Cortex of kidney (tissue), 1 donor: ENCODE measurements around the gene EGFR.

Experiments used
- DNase-seq: peaks from one replicate; lab custom pipeline; 2025; lab: John Stamatoyannopoulos, UW

EGFR gene

DNA sequence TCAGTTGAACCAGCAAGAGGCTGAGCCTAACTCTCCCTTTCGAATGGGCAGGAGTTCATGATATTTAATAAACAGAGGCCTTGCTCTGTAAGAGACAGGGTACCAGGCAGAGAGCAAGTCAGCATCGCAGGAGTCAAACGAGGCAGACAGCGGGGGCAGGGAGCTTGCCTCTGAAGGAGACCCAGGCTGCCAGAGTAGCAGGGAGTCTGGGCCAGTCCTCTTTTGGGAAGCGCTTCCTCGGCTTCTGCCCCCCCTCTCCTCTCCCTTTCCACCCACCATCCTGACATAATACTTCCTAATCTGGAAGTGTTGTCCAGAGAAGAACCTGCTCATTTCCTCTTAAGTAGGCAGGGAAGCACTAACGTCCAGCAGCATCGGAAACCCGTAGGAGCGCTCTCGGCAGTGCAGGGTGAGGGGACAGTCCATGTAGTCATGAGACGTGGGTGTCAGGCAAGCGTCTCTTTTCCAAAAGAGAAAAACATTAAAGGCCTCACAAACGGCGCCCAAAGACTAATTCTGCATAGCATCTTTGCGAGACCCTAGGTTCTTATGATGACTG lies 171.1 kb downstream of the EGFR start:
- no peak for DNase-seq

DNA sequence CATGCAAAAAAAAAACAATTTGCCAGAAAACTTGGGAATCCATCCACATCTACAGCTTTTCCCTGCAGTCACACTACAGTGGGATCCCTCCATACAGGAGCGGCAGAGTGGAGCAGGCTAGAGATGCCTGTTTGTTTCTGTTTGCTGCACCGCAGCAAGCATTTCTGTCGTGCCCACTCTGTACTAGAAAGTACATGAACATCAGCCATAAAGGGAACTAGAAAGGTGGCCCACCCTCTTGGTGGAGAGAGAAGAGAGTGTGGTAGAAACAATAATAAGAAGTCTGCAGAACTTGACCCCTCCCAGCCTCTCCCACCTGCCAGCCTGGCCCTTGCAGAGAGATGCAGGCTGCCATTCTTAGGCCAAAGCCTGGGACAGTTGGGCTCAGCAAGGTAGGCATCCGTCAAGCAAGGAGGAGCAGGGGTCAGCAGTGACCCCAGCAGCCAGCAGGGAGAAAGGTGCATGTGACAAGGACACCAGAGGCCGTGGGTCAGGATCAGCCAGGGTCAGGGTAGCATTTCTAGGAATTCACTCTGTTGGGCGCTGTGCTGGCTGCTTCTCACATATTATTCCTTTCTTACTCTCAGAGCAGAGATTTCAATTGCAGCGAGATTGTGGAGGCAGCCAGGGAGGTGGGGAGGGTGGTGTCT lies 171.8 kb downstream of the EGFR start:
- DNase-seq = no peak

DNA sequence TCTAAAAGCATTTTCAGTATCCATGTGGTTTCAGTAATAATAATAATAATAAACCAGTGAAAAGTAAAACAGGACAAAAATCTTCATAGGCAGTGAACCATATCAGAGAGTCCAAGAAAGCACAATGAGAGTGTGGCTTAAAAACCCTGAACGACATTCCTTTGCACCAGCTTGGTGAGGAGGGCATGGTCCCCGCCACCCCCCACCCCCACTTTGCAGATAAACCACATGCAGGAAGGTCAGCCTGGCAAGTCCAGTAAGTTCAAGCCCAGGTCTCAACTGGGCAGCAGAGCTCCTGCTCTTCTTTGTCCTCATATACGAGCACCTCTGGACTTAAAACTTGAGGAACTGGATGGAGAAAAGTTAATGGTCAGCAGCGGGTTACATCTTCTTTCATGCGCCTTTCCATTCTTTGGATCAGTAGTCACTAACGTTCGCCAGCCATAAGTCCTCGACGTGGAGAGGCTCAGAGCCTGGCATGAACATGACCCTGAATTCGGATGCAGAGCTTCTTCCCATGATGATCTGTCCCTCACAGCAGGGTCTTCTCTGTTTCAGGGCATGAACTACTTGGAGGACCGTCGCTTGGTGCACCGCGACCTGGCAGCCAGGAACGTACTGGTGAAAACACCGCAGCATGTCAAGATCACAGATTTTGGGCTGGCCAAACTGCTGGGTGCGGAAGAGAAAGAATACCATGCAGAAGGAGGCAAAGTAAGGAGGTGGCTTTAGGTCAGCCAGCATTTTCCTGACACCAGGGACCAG lies 172.5 kb downstream of the EGFR start:
- no peak for DNase-seq

DNA sequence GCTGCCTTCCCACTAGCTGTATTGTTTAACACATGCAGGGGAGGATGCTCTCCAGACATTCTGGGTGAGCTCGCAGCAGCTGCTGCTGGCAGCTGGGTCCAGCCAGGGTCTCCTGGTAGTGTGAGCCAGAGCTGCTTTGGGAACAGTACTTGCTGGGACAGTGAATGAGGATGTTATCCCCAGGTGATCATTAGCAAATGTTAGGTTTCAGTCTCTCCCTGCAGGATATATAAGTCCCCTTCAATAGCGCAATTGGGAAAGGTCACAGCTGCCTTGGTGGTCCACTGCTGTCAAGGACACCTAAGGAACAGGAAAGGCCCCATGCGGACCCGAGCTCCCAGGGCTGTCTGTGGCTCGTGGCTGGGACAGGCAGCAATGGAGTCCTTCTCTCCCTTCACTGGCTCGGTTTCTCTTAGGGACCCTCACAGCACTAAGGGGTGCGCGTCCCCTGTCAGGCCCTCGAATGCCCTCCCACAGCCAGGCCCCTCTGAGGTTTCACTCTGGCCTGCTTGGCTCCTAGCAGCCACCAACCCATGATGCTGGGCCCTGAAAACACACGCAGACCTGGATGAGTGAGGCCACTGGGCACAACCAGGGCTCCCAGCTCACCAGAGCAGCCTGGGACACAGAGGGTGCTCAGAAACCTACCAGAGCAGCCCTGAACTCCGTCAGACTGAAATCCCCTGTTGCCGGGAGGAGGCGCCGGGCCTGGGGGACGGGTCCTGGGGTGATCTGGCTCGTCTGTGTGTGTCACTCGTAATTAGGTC lies 173.3 kb downstream of the EGFR start:
- no peak for DNase-seq

DNA sequence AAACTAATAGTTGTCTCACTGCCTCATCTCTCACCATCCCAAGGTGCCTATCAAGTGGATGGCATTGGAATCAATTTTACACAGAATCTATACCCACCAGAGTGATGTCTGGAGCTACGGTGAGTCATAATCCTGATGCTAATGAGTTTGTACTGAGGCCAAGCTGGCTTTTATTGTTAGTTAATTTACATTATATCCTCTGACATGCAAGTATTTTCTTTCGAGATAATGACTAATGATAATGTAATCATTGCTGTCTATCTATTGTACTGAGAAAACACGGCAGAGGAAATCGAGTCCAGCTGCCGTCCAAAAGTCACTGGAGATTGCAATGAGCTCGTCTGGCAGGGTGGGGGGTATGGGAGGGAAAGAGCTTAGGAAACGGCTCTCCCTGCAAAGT lies 173.9 kb downstream of the EGFR start:
- DNase-seq = no peak

DNA sequence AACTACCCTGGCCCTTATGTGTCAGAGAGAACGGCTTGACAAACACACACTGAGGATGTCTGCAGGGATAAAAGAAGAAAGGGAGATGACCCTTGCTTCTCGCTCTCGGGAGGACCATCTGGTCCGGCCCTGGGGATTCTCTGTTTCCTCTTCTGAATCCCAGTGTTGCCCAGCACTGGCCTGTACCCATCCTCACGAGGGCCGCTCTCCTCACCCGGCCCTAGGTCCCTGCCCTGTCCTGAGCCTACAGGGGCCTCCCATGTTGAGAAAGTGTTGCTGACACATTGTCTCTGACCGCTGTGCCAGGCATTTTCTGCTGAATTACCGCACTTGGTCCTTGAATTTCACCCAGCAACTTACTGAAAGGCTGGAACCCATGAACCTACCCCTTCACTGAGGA lies 174.4 kb downstream of the EGFR start:
- no peak for DNase-seq

DNA sequence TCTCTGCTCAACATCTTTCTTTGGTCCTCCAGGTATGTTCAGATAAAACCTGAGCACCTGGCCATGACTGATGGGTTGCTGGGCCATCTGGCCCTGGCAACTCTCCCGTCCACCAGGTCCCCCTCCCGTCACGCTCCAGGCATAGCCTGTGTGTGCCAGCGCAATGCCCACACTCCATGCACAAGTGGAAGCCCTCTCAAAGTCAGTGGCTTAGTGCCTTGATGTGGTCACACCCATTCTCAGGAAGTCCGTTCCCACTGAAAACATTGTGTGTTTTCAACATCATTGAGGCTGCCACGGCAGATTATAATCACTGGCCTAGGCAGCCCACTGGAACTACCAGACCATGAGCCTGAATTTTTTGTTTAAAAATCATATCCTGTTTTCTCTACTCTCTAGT lies 175.7 kb downstream of the EGFR start:
- DNase-seq = no peak

DNA sequence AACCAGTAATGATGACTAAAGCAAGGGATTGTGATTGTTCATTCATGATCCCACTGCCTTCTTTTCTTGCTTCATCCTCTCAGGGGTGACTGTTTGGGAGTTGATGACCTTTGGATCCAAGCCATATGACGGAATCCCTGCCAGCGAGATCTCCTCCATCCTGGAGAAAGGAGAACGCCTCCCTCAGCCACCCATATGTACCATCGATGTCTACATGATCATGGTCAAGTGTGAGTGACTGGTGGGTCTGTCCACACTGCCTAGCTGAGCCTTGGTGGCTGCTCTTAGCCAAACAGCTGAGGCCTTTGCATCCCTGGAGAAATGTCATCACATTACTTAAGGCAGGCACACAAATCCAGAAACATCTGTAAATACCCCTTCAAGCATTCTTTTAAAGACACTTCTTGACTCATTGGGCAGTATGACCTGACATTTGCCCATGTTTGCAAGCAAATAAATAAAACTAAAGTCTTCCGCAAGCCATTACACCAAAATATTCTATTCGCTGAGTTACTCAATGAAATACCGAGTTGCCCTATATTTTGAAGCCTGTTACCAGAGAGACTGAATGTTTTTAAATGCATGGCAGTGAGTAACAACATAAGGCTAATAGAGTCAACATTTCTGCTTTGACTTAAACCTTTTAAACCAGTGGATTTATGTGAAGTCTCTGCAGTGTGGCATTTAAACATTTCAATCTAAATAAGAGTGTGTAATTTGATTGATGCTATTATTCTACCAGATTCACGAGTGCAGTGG lies 180.0 kb downstream of the EGFR start:
- DNase-seq = no peak

DNA sequence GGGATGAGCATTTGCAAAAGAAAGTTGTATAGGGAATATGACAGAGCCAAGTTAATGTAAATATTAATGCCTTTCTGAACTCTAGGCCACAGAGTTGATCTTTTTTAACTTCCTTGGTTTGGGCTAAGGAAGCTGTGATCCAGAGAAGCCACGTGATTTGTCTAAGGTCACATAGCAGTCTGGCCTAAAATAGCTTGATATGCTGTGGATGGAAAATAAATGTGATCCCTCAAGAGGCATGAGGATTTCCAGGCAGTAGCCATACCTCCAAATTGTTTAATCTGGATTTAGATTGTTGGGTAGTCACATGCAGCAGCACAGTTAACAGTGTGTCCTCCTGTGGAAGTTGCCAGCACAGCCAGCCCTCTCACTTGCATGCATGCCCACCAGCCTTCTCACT lies 180.6 kb downstream of the EGFR start:
- no peak for DNase-seq

DNA sequence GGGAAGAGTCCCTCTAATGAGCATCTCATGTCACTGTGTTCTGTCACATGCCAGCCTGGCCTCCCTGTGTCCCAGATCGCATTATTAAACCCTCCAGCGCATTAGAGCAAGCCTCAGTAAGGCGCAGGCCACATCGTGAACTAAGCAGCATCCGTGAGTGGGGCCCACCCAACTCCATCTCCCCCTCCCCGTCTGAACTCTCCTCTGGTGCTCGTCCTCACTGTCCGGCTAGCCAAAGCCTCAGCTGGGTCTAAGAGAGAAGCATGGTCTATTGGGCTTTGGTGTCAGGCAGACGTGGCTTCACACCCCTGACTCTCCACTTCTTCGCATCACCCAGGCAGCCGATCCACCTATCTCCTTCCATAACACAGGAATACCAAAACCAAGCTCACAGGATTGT lies 181.6 kb downstream of the EGFR start:
- no peak for DNase-seq

DNA sequence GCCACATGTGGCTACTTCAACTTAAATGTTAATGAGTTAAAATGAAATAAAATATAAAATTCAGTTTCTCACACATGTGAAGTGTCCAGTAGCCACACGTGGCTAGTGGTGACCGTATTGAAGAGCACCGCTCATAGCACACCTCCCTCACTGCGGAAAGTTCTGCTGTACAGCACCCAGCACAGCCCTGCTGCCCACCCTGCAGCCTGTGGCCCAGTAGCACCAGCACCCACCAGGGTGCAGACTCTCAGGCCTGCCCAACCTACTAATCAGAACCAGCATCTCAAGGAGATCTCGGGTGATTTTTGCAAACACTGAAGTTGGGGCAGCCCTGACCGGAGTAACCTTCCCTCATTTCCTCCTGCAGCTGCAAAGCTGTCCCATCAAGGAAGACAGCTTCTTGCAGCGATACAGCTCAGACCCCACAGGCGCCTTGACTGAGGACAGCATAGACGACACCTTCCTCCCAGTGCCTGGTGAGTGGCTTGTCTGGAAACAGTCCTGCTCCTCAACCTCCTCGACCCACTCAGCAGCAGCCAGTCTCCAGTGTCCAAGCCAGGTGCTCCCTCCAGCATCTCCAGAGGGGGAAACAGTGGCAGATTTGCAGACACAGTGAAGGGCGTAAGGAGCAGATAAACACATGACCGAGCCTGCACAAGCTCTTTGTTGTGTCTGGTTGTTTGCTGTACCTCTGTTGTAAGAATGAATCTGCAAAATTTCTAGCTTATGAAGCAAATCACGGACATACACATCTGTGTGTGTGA lies 183.5 kb downstream of the EGFR start:
- DNase-seq = no peak

DNA sequence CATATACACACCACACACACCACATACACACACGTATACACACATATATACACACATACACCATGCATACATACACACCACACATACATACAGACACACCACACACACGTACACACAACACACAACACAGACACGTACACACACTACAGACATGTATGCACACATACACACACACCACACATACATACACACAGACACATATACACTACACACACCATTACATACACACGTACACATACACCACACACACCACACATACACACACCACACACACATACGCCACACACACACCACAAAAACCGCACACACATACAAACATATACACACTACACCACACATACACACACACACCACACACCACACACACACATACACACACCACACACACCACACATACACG lies 184.5 kb downstream of the EGFR start:
- DNase-seq = no peak

DNA sequence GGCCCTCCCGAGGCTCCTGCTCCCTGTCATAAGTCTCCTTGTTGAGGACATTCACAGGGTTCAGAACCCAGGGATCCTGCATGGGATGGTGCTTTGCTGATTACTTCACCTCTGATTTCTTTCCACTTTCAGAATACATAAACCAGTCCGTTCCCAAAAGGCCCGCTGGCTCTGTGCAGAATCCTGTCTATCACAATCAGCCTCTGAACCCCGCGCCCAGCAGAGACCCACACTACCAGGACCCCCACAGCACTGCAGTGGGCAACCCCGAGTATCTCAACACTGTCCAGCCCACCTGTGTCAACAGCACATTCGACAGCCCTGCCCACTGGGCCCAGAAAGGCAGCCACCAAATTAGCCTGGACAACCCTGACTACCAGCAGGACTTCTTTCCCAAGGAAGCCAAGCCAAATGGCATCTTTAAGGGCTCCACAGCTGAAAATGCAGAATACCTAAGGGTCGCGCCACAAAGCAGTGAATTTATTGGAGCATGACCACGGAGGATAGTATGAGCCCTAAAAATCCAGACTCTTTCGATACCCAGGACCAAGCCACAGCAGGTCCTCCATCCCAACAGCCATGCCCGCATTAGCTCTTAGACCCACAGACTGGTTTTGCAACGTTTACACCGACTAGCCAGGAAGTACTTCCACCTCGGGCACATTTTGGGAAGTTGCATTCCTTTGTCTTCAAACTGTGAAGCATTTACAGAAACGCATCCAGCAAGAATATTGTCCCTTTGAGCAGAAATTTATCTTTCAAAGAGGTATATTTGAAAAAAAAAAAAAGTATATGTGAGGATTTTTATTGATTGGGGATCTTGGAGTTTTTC lies 186.5 kb downstream of the EGFR start:
- DNase-seq = no peak

DNA sequence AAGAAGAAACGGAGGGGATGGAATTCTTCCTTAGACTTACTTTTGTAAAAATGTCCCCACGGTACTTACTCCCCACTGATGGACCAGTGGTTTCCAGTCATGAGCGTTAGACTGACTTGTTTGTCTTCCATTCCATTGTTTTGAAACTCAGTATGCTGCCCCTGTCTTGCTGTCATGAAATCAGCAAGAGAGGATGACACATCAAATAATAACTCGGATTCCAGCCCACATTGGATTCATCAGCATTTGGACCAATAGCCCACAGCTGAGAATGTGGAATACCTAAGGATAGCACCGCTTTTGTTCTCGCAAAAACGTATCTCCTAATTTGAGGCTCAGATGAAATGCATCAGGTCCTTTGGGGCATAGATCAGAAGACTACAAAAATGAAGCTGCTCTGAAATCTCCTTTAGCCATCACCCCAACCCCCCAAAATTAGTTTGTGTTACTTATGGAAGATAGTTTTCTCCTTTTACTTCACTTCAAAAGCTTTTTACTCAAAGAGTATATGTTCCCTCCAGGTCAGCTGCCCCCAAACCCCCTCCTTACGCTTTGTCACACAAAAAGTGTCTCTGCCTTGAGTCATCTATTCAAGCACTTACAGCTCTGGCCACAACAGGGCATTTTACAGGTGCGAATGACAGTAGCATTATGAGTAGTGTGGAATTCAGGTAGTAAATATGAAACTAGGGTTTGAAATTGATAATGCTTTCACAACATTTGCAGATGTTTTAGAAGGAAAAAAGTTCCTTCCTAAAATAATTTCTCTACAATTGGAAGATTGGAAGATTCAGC lies 187.6 kb downstream of the EGFR start:
- DNase-seq = no peak

DNA sequence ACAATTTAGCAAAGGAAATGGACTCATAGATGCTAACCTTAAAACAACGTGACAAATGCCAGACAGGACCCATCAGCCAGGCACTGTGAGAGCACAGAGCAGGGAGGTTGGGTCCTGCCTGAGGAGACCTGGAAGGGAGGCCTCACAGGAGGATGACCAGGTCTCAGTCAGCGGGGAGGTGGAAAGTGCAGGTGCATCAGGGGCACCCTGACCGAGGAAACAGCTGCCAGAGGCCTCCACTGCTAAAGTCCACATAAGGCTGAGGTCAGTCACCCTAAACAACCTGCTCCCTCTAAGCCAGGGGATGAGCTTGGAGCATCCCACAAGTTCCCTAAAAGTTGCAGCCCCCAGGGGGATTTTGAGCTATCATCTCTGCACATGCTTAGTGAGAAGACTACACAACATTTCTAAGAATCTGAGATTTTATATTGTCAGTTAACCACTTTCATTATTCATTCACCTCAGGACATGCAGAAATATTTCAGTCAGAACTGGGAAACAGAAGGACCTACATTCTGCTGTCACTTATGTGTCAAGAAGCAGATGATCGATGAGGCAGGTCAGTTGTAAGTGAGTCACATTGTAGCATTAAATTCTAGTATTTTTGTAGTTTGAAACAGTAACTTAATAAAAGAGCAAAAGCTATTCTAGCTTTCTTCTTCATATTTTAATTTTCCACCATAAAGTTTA lies 188.8 kb downstream of the EGFR start:
- no peak for DNase-seq

DNA sequence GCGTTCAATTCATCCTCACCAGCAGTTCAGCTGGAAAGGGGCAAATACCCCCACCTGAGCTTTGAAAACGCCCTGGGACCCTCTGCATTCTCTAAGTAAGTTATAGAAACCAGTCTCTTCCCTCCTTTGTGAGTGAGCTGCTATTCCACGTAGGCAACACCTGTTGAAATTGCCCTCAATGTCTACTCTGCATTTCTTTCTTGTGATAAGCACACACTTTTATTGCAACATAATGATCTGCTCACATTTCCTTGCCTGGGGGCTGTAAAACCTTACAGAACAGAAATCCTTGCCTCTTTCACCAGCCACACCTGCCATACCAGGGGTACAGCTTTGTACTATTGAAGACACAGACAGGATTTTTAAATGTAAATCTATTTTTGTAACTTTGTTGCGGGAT lies 190.5 kb downstream of the EGFR start:
- no peak for DNase-seq

DNA sequence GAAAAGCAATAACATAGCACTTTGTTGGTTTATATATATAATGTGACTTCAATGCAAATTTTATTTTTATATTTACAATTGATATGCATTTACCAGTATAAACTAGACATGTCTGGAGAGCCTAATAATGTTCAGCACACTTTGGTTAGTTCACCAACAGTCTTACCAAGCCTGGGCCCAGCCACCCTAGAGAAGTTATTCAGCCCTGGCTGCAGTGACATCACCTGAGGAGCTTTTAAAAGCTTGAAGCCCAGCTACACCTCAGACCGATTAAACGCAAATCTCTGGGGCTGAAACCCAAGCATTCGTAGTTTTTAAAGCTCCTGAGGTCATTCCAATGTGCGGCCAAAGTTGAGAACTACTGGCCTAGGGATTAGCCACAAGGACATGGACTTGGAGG lies 191.4 kb downstream of the EGFR start:
- no peak for DNase-seq

DNA sequence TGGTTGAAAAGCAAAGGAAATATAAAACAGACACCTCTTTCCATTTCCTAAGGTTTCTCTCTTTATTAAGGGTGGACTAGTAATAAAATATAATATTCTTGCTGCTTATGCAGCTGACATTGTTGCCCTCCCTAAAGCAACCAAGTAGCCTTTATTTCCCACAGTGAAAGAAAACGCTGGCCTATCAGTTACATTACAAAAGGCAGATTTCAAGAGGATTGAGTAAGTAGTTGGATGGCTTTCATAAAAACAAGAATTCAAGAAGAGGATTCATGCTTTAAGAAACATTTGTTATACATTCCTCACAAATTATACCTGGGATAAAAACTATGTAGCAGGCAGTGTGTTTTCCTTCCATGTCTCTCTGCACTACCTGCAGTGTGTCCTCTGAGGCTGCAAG lies 191.9 kb downstream of the EGFR start:
- no peak for DNase-seq

DNA sequence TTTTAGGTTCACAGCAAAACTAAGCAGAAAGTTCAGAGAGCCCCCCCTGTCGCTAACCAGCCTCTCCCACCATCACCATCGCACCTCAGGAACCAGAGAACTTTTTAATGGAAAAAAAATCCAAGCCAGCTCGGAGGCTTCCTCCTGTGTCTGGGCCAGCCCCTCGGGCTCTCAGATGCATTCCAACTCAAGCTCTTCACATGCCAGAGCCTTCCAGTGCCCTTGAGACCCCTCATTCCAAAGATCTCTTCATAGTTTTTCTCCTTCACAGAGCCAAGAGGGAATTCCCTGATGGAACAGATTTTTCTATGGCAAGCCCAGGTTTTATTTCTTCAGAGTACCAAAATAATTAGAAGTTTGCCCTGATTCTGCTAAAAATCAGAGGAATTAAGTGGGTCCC lies 192.9 kb downstream of the EGFR start:
- DNase-seq = no peak
